Glutamatergic neuron (in vitro differentiated cells): ENCODE results near the gene ARL15. TPM values are rescaled to one million over a fixed set of nuclear protein-coding genes. Genes with fewer than 3 reads are reported as not detected.
"Not testable (repeated sequence)": the region's sequence is repeated elsewhere in the genome, so short reads cannot be mapped to it uniquely, and the experiment has no call there.

Experiments
- DNase-seq: peaks from one replicate; pipeline ENCODE4 v3.0.0; 2022
- H3K27ac Mint-ChIP-seq: one replicate; pipeline ENCODE4 v1.8.0; 2020; ENCODE audit warnings: mild to moderate bottlenecking, mixed read lengths, inconsistent platforms; ENCODE audit not compliant: unreplicated experiment
- H3K27me3 Mint-ChIP-seq: one replicate; pipeline ENCODE4 v1.8.0; 2020; ENCODE audit warnings: mild to moderate bottlenecking, moderate library complexity, mixed read lengths, inconsistent platforms; ENCODE audit not compliant: unreplicated experiment
- H3K36me3 Mint-ChIP-seq: one replicate; pipeline ENCODE4 v1.8.0; 2020; ENCODE audit warnings: mild to moderate bottlenecking, mixed read lengths, inconsistent platforms; ENCODE audit not compliant: unreplicated experiment
- H3K4me1 Mint-ChIP-seq: one replicate; pipeline ENCODE4 v1.8.0; 2020; ENCODE audit warnings: mild to moderate bottlenecking, low read depth, mixed read lengths, inconsistent platforms; ENCODE audit not compliant: unreplicated experiment
- H3K4me3 Mint-ChIP-seq: one replicate; pipeline ENCODE4 v1.8.0; 2020; ENCODE audit warnings: mild to moderate bottlenecking, mixed read lengths, inconsistent platforms; ENCODE audit not compliant: unreplicated experiment
- H3K9me3 Mint-ChIP-seq: one replicate; pipeline ENCODE4 v1.8.0; 2020; ENCODE audit warnings: mild to moderate bottlenecking, moderate library complexity, mixed read lengths, inconsistent platforms; ENCODE audit not compliant: unreplicated experiment
- total RNA-seq: library from RNA; stranded (reverse); fragmentation: NEBNext Ultra II Directional; extraction: Animal tissue kit (Norgen Biotek cat#: 25700); gene quantifications from one replicate; pipeline ENCODE4 v1.2.1, GENCODE V29; 2021; ENCODE audit not compliant: unreplicated experiment
- TF ChIP-seq, protein P1 (sequence below): fragments of 200-600 bp; sonication (generic); IDR thresholded peaks from one replicate; pipeline ENCODE4 v1.5.0; 2021; ENCODE audit not compliant: partially characterized antibody, unreplicated experiment

ARL15 gene
- total RNA-seq, 1 donor from 2014 or later, result 37.4 TPM

DNA sequence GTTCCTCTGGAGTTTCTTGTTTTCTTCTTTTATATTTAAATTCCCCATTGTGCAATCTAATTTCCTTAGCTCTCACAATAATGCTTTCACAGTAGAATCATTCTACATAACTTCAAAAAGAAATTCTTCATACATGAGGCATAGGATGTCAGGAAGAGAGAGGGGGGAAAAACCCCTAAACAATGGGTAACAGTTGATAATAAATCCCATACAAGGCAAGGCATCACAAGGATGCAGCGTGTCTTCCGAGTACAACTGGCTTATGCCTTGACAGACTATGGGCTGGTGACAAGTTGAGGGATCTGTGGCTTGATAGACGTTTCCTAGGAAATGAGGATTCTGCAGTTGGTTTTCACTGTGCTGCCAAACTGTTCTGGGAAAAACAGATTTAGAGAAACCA lies 247.4 kb downstream of the ARL15 start:
- H3K36me3 Mint-ChIP-seq, result no peaks in the 10 kb centered on the region
- no peak overlapping the region for H3K27ac Mint-ChIP-seq
- H3K27me3 Mint-ChIP-seq, result no peaks in the 10 kb centered on the region
- H3K4me1 Mint-ChIP-seq, result no peaks in the 10 kb centered on the region
- DNase-seq, result no peak
- TF ChIP-seq, protein P1, sequence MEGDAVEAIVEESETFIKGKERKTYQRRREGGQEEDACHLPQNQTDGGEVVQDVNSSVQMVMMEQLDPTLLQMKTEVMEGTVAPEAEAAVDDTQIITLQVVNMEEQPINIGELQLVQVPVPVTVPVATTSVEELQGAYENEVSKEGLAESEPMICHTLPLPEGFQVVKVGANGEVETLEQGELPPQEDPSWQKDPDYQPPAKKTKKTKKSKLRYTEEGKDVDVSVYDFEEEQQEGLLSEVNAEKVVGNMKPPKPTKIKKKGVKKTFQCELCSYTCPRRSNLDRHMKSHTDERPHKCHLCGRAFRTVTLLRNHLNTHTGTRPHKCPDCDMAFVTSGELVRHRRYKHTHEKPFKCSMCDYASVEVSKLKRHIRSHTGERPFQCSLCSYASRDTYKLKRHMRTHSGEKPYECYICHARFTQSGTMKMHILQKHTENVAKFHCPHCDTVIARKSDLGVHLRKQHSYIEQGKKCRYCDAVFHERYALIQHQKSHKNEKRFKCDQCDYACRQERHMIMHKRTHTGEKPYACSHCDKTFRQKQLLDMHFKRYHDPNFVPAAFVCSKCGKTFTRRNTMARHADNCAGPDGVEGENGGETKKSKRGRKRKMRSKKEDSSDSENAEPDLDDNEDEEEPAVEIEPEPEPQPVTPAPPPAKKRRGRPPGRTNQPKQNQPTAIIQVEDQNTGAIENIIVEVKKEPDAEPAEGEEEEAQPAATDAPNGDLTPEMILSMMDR, result no peak
- no peaks in the 10 kb centered on the region for H3K9me3 Mint-ChIP-seq
- H3K4me3 Mint-ChIP-seq, result no peak overlapping the region

DNA sequence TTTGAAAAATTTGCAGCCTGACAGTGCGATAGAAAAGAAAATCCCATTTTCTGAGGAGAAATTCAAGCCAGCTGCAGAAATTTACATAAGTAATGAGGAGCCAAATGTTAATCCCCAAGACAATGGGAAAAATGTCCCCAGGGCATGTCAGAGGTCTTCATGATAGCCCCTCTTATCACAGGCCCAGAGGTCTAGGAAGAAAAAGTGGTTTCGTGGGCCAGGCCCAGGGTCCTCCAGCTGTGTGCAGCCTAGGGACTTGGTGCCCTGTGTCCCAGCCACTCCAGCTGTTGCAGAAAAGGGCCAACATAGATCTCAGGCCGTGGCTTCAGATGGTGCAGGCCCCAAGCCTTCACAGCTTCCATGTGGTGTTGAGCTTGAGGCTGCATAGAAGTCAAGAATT lies 249.5 kb downstream of the ARL15 start:
- H3K27me3 Mint-ChIP-seq, H3K27ac Mint-ChIP-seq, H3K4me1 Mint-ChIP-seq, H3K9me3 Mint-ChIP-seq, H3K36me3 Mint-ChIP-seq, DNase-seq, H3K4me3 Mint-ChIP-seq: not testable (repeated sequence)

DNA sequence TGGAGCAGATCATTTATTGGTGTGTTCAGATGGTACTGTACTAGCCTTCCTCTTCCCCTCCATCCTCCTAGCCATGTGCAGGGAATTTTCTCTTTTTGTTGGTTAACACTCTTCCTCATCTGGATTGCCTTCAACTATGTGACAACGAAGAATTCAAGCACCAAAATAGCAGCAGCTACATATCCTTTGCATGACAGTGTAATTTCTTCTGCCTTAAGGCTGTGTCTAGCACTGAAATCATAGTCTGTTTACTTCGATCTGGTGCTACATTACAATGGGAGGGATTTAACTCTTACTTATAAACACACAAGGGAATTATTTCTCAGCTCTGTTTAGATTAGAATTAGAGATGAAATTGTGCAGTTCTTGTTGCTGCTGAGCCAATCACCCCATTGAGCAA lies 260.4 kb downstream of the ARL15 start:
- Mint-ChIP-seq H3K27me3 (no peaks in the 10 kb centered on the region), H3K27ac (no peak overlapping the region), H3K4me1 (peaks cover 3% of the 10 kb centered on the region), H3K36me3 (no peaks in the 10 kb centered on the region), H3K9me3 (no peaks in the 10 kb centered on the region), H3K4me3 (no peak overlapping the region)
- TF ChIP-seq, protein P1, result no peak
- no peak for DNase-seq

DNA sequence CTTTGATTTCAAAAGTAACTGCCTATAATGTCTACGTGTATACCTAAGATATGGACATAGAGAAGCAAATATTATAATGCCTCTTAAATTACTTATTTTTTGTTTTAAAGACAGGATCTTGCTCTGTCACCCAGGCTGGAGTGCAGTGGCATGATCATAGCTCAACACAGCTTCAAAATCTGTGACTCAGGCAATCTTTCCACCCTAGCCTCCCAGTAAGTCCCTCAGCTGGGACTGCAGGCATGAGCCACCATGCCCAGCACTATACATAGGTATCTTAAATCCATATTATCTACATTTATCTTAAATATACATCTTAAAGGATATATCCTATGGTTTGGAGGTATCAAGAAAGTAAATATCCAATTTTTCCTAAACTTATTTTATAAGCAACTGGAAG lies 261.2 kb downstream of the ARL15 start:
- no peak overlapping the region for H3K4me3 Mint-ChIP-seq
- peaks cover 3% of the 10 kb centered on the region for H3K4me1 Mint-ChIP-seq
- TF ChIP-seq, protein P1, result no peak
- H3K36me3 Mint-ChIP-seq, result no peaks in the 10 kb centered on the region
- H3K27me3 Mint-ChIP-seq, result no peaks in the 10 kb centered on the region
- H3K9me3 Mint-ChIP-seq, result no peaks in the 10 kb centered on the region
- no peak for DNase-seq
- H3K27ac Mint-ChIP-seq, result no peak overlapping the region

DNA sequence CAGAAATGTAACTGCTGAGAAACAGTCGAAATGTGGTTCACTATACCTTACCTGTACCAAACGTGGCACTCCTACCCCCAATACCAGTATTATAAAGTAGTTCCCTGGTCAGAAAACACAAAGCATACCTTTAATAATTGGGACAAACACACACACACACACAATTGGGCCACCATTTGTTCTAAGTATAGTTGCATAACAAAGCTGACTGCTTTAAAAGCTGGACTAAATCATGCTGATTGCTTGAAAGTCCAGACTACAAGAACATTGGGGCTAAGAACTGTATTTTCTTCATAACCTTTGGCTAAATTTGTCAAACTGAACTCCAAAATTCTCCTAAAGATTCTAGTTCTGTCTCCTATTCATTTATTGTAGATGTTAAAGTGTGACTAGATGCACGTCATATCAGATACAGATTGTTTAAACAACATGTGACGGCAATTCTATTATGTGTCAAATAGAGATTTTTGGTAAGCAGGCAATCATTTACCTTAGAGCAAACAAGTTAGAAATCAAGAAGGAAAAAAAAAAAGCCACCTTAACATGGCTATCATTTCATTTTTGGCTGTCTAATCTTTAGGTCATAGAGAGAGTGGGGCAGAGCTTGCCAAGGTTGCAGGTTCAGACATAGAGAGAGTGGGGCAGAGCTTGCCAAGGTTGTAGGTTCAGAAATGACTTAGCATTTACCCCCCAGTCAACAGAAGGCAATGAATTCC lies 265.1 kb downstream of the ARL15 start:
- no peaks in the 10 kb centered on the region for H3K27me3 Mint-ChIP-seq
- no peaks in the 10 kb centered on the region for H3K9me3 Mint-ChIP-seq
- H3K4me3 Mint-ChIP-seq, result no peak overlapping the region
- TF ChIP-seq, protein P1, result no peak
- H3K36me3 Mint-ChIP-seq, result no peaks in the 10 kb centered on the region
- no peak overlapping the region for H3K27ac Mint-ChIP-seq
- no peak for DNase-seq
- H3K4me1 Mint-ChIP-seq, result peaks cover 3% of the 10 kb centered on the region

DNA sequence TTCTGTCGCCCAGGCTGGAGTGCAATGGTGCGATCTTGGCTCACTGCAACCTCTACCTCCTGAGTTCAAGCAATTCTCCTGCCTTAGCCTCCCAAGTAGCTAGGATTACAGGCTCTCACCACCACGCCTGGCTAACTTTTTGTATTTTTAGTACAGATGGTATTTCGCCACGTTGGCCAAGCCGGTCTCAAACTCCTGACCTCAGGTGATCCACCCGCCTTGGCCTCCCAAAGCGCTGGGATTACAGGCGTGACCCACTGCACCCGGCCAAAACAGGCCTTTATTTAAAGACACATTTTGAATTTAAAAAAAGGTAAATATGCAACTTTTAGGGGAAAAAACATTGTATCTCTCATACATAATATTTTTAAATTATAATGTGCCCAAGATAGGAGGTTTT lies 266.1 kb downstream of the ARL15 start:
- not testable (repeated sequence) for H3K9me3 Mint-ChIP-seq, DNase-seq, H3K27ac Mint-ChIP-seq, H3K27me3 Mint-ChIP-seq, H3K36me3 Mint-ChIP-seq, H3K4me3 Mint-ChIP-seq, H3K4me1 Mint-ChIP-seq
